Natural killer cell (primary cell): ENCODE data around the gene DHRS13. TPM values are rescaled to one million over a fixed set of nuclear protein-coding genes. Genes with fewer than 3 reads are reported as not detected.
"Not testable (repeated sequence)": the region's sequence is repeated elsewhere in the genome, so short reads cannot be mapped to it uniquely, and the experiment has no call there.

ENCODE experiments used
- ATAC-seq, 3 donors: fragments of 150-1000 bp in 2 of 3; fragments of 200-7000 bp in 1 of 3; cut with Tn5 transposase; 1 replicate in 1 of 3; 2 replicates in 2 of 3; pipeline ENCODE4 v1.10.0; 2021; ENCODE audit warnings: mild to moderate bottlenecking in 2 of 3, moderate library complexity in 2 of 3
- DNase-seq, 2 donors: peaks; one replicate each; pipeline versions ENCODE4 v3.0.0 to v3.0.0-alpha.2; 2013 to 2021; ENCODE audit warnings: mixed read lengths in 1 of 2
- H3K27ac ChIP-seq: one replicate; pipeline ENCODE4 v1.5.1; 2013; ENCODE audit warnings: mild to moderate bottlenecking, low read length
- H3K27me3 ChIP-seq: one replicate; pipeline ENCODE4 v1.6.1; 2013; ENCODE audit warnings: low read length; ENCODE audit not compliant: control insufficient read depth, insufficient read depth
- H3K36me3 ChIP-seq: one replicate; pipeline ENCODE4 v1.6.1; 2013; ENCODE audit warnings: low read length; ENCODE audit not compliant: control insufficient read depth, insufficient read depth
- H3K4me1 ChIP-seq: one replicate; pipeline ENCODE4 v1.6.1; 2013; ENCODE audit warnings: low read length; ENCODE audit not compliant: control insufficient read depth, insufficient read depth
- H3K4me3 ChIP-seq: one replicate; pipeline ENCODE4 v1.5.1; 2013; ENCODE audit warnings: low read length
- H3K9me3 ChIP-seq: one replicate; pipeline ENCODE4 v1.6.1; 2013; ENCODE audit warnings: low read length; ENCODE audit not compliant: control insufficient read depth, insufficient read depth
- H3K27ac Mint-ChIP-seq, 2 donors: one replicate each; pipeline ENCODE4 v1.8.0; 2022; ENCODE audit warnings: mild to moderate bottlenecking in 2 of 2, mixed read lengths in 2 of 2, moderate library complexity in 1 of 2
- H3K27me3 Mint-ChIP-seq, 2 donors: one replicate each; pipeline ENCODE4 v1.8.0; 2022; ENCODE audit warnings: low read depth in 2 of 2, mixed read lengths in 2 of 2
- H3K36me3 Mint-ChIP-seq: one replicate; pipeline ENCODE4 v1.8.0; 2022; ENCODE audit warnings: mixed read lengths
- H3K4me1 Mint-ChIP-seq, 2 donors: one replicate each; pipeline ENCODE4 v1.8.0; 2022; ENCODE audit warnings: mixed read lengths in 2 of 2
- H3K4me3 Mint-ChIP-seq: one replicate; pipeline ENCODE4 v1.8.0; 2022; ENCODE audit warnings: mild to moderate bottlenecking, moderate library complexity, mixed read lengths
- H3K9me3 Mint-ChIP-seq, 2 donors: one replicate each; pipeline ENCODE4 v1.8.0; 2022; ENCODE audit warnings: mixed read lengths in 2 of 2
- CTCF ChIP-seq: fragments of 200-600 bp; IDR thresholded peaks from one replicate; pipeline ENCODE4 v1.8.0; 2022; ENCODE audit warnings: antibody characterized with exemption
- WGBS: methylation state at CpG from one replicate; pipeline ENCODE4 v1.1.7; 2013; ENCODE audit warnings: missing lambda C conversion rate; ENCODE audit not compliant: insufficient coverage; 5-methylcytosine and 5-hydroxymethylcytosine counted together
- intact Hi-C: fragments of 100-400 bp; cut with micrococcal nuclease; formaldehyde crosslinking; loops from one replicate; pipeline ENCODE4 v1.14.2; 2022
- total RNA-seq, 4 donors: library from RNA; stranded (reverse); fragments of 120-200 nt in 1 of 4; gene quantifications; one replicate each; pipeline versions ENCODE4 v1.2.3 to v1.2.4, GENCODE V29; 2013 to 2022

DHRS13 gene
- total RNA-seq, 3 donors from 2014 or later (not counting 1 experiment from before 2014, with no cell fraction given): 22.5 to 27.3 (median 23.2) TPM

- Histone ChIP-seq H3K4me1 (no peaks in the 10 kb centered on the region), H3K27me3 (no peaks in the 10 kb centered on the region), H3K4me3 (no peak overlapping the region), H3K36me3 (peaks cover 54% of the 10 kb centered on the region), H3K9me3 (no peaks in the 10 kb centered on the region), H3K27ac (no peak overlapping the region)
- peak in 1 of 3 donors; percentile 25 for ATAC-seq
- H3K27me3 Mint-ChIP-seq: no peaks in the 10 kb centered on the region
- H3K4me1 Mint-ChIP-seq: peaks cover 0 to 6% of the 10 kb centered on the region in 2 donors
- H3K27ac Mint-ChIP-seq: peak overlapping the region in 1 of 2 donors; percentile 0
- 98% methylated on average over 4 of the region's 4 CpGs for WGBS
- peaks cover 8% of the 10 kb centered on the region for H3K36me3 Mint-ChIP-seq
- DNase-seq: no peak
- TF ChIP-seq CTCF: no peak
- H3K4me3 Mint-ChIP-seq: no peak overlapping the region
- intact Hi-C loops: no loop called here
- no peaks in the 10 kb centered on the region for H3K9me3 Mint-ChIP-seq
These were observed 23.9 kb downstream of the DHRS13 start for GRCh38 chr17:28878981-28879380.

- Histone ChIP-seq H3K27me3 (no peaks in the 10 kb centered on the region), H3K36me3 (peaks cover 48% of the 10 kb centered on the region), H3K4me3 (no peak overlapping the region), H3K9me3 (no peaks in the 10 kb centered on the region), H3K4me1 (no peaks in the 10 kb centered on the region), H3K27ac (no peak overlapping the region)
- intact Hi-C loops: no loop called here
- ATAC-seq: no peak
- DNase-seq: no peak
- H3K4me1 Mint-ChIP-seq: peaks cover 0 to 6% of the 10 kb centered on the region in 2 donors
- no peaks in the 10 kb centered on the region for H3K27me3 Mint-ChIP-seq
- no peak for TF ChIP-seq CTCF
- peaks cover 8% of the 10 kb centered on the region for H3K36me3 Mint-ChIP-seq
- no peak overlapping the region for H3K4me3 Mint-ChIP-seq
- peak overlapping the region in 1 of 2 donors; percentile 0 for H3K27ac Mint-ChIP-seq
- WGBS: 90% methylated on average over 2 of the region's 2 CpGs
- H3K9me3 Mint-ChIP-seq: no peaks in the 10 kb centered on the region
These were observed 24.5 kb downstream of the DHRS13 start for GRCh38 chr17:28878158-28878910.

GRCh38 chr17:28877150-28877711 lies 25.6 kb downstream of the DHRS13 start:
- H3K36me3 Mint-ChIP-seq, H3K27me3 Mint-ChIP-seq: not testable (repeated sequence)
- intact Hi-C loops: loop anchor here (2.0 kb wide), 1 partner anchor 16 kb away; no protein-coding TSS in a partner anchor

DNA sequence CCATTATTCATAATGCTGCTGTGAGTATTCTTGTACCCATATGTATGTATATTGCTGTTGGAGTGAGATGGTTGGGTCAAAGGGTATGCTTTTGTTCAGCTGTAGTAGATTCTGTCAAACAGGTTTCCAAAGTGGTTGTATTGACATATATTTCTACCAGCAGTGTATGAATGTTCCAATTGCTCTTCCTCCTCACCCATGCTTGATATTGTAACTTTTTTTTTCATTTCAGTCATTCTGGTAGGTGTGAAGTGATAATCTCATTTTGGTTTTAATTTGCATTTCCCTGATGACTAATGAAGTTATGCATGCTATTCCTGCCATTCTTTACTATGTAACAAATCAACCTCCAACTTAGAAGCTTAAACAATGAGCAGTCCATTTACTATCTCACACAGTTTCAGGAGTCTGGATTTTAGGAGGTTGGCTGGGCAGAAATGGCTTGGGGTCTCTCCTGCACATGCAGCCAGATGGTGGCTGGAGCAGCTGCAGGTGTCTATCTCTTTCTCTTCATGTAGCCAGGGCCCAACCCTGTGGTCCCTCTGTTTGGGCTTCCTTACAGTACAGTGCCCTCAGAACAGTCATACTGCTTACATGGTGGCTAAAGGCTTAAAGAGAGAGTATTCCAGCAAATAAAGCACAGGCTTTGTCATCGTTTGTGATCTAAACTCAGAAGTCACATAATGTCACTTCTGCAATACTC lies 26.9 kb downstream of the DHRS13 start:
- Mint-ChIP-seq H3K27ac (no peak overlapping the region), H3K27me3 (no peaks in the 10 kb centered on the region), H3K9me3 (no peaks in the 10 kb centered on the region), H3K4me1 (peaks cover 7 to 18% of the 10 kb centered on the region in 2 donors), H3K4me3 (no peak overlapping the region), H3K36me3 (peaks cover 8% of the 10 kb centered on the region)
- DNase-seq: no peak
- no peak for TF ChIP-seq CTCF
- no peaks in the 10 kb centered on the region for H3K27me3 ChIP-seq
- H3K4me1 ChIP-seq: peaks cover 10% of the 10 kb centered on the region
- no peak overlapping the region for H3K4me3 ChIP-seq
- intact Hi-C loops: loop anchor here (2.0 kb wide), 1 partner anchor 17 kb away; no protein-coding TSS in a partner anchor
- H3K36me3 ChIP-seq: peaks cover 25% of the 10 kb centered on the region
- no peak for ATAC-seq
- no peaks in the 10 kb centered on the region for H3K9me3 ChIP-seq
- 67% methylated on average over 1 of the region's 1 CpG for WGBS
- no peak overlapping the region for H3K27ac ChIP-seq

More at GRCh38 chr17:28877150-28877711, 25.6 kb downstream of the DHRS13 start:
- not testable (repeated sequence) for H3K9me3 Mint-ChIP-seq, H3K27ac ChIP-seq, H3K4me3 Mint-ChIP-seq, H3K4me1 Mint-ChIP-seq, H3K4me1 ChIP-seq, H3K27ac Mint-ChIP-seq, H3K9me3 ChIP-seq, H3K4me3 ChIP-seq, ATAC-seq, DNase-seq, H3K27me3 ChIP-seq
- peaks cover 37% of the 10 kb centered on the region for H3K36me3 ChIP-seq
- WGBS: 98% methylated on average over 6 of the region's 6 CpGs
